Adrenal gland (tissue), 12 donors: Measurements from ENCODE around the gene RAPGEF3. TPM values are rescaled to one million over a fixed set of nuclear protein-coding genes. Genes with fewer than 3 reads are reported as not detected.

ENCODE experiments used
- DNase-seq, 7 donors: peaks; one replicate each; pipeline ENCODE4 v3.0.0-alpha.2; 2019 to 2020
- H3K27ac ChIP-seq, 5 donors: fragments of 200-600 bp; sonication (generic) in 4 of 5; 1 replicate in 3 of 5; 2 replicates in 2 of 5; pipeline versions ENCODE4 v1.5.1 to v1.8.0; 2016 to 2020; ENCODE audit warnings: mild to moderate bottlenecking in 1 of 5
- H3K27me3 ChIP-seq: fragments of 200-600 bp; 2 replicates; pipeline ENCODE4 v1.8.0; 2021
- H3K36me3 ChIP-seq, 2 donors: fragments of 200-600 bp; replicated peaks in 1 of 2; 1 replicate in 1 of 2; 2 replicates in 1 of 2; pipeline versions ENCODE4 v1.5.1 to v1.8.0; 2018 to 2022
- H3K4me1 ChIP-seq, 2 donors: fragments of 200-600 bp; replicated peaks in 1 of 2; 1 replicate in 1 of 2; 2 replicates in 1 of 2; pipeline versions ENCODE4 v1.5.1 to v1.8.0; 2018 to 2021
- H3K4me3 ChIP-seq, 4 donors: fragments of 200-600 bp; sonication (generic) in 3 of 4; one replicate each; pipeline ENCODE4 v1.5.1; 2016 to 2018
- H3K9me3 ChIP-seq, 3 donors: fragments of 200-600 bp; sonication (generic) in 1 of 3; replicated peaks in 1 of 3; 1 replicate in 2 of 3; 2 replicates in 1 of 3; pipeline versions ENCODE4 v1.5.1 to v1.8.0; 2016 to 2021
- POLR2A ChIP-seq, 2 donors: fragments of 450-650 bp; IDR thresholded peaks; one replicate each; pipeline ENCODE4 v1.6.1; 2017; ENCODE audit warnings: antibody characterized with exemption in 2 of 2, mild to moderate bottlenecking in 2 of 2, moderate library complexity in 1 of 2
- WGBS, 4 donors: extraction: QIAGEN DNeasy Blood & Tissue Kit in 2 of 4; methylation state at CpG; one replicate each; pipeline versions ENCODE4 v1.1.5 to v1.1.7; 2013 to 2017; 5-methylcytosine and 5-hydroxymethylcytosine counted together
- intact Hi-C, 2 donors: fragments of 100-400 bp; cut with DNase I; formaldehyde crosslinking; loops; one replicate each; pipeline versions ENCODE4 v1.14.1 to v1.15.0; 2022 to 2023
- polyA plus RNA-seq, 3 donors: library from polyadenylated mRNA; stranded (reverse); fragments of 200-250 nt in 2 of 3; fragments of 350-450 nt in 1 of 3; fragmentation: Illumina TruSeq in 1 of 3; extraction: RNeasy Lipid Tissue Mini Kit (QIAGEN cat#74804) in 1 of 3; gene quantifications; one replicate each; pipeline ENCODE4 v1.2.3, GENCODE V29; 2013 to 2014
- total RNA-seq, 9 donors: library from RNA; depleted of rRNA in 4 of 9; stranded (reverse); fragments of >200 nt in 4 of 9; fragments of 120-200 nt in 1 of 9; fragmentation: NEBNext Ultra II Directional in 1 of 9; extraction: Animal tissue kit (Norgen Biotek cat#: 25700) in 1 of 9; gene quantifications; one replicate each; pipeline versions ENCODE4 v1.1.0 to v1.2.4, GENCODE V29; 2013 to 2023
- TF ChIP-seq, protein P1 (sequence below), 6 experiments: fragments of 450-650 bp in 4 of 6; fragments of 200-600 bp in 2 of 6; sonication (generic) in 1 of 6; IDR thresholded peaks; 1 replicate in 5 of 6; 2 replicates in 1 of 6; pipeline versions ENCODE4 v1.5.1 to v1.8.0; 2016 to 2021; ENCODE audit warnings: antibody characterized with exemption in 6 of 6, mild to moderate bottlenecking in 2 of 6, moderate library complexity in 1 of 6
- donor health status: healthy with polysubstance abuse.
- donor health status: Bipolar disorder and iron deficiency.
- donor health status: DM: yes; HTN: yes; CAD: no.
- donor health status: DM: no; HTN: no; CAD: no.
- donor health status: DM: no; HTN: no; CAD: no.
- donor health status: DM: yes; HTN: yes; CAD: no.

Gene RAPGEF3
- total and polyA plus RNA-seq, 12 donors: 1.4 to 69.4 (median 9.3) TPM

DNA sequence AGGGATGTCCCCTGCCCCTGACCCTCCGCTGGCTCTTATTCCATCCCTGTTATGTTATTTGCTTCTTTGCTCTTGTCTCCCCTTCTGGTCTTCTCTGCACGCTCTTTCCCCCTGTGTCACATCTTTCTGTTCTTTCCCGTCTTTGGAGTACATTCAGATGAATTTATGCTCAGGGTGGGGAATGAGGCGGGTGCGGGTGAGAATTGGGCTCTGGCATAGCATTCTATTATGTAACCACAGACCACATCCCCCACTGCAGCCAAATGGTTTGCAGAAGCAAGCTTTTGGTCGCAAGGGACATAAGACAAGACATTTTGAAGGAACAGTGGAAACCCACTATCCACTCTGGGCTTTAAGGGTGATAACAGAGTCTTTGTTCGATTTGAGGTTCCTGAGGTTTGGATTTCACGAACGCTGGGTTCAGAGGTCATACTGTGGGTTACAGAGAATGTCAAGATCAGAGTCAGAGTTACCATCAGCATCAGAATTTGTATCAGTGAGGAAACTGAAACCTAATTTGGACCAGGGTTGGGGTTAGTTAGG, 37.2 kb downstream of the RAPGEF3 start:
- WGBS, 4 donors: 83 to 89% (median 86%) methylated on average over 9 of the region's 9 CpGs
- H3K4me1 ChIP-seq: peaks cover 13 to 19% of the 10 kb centered on the region in 2 donors
- TF ChIP-seq, protein P1, sequence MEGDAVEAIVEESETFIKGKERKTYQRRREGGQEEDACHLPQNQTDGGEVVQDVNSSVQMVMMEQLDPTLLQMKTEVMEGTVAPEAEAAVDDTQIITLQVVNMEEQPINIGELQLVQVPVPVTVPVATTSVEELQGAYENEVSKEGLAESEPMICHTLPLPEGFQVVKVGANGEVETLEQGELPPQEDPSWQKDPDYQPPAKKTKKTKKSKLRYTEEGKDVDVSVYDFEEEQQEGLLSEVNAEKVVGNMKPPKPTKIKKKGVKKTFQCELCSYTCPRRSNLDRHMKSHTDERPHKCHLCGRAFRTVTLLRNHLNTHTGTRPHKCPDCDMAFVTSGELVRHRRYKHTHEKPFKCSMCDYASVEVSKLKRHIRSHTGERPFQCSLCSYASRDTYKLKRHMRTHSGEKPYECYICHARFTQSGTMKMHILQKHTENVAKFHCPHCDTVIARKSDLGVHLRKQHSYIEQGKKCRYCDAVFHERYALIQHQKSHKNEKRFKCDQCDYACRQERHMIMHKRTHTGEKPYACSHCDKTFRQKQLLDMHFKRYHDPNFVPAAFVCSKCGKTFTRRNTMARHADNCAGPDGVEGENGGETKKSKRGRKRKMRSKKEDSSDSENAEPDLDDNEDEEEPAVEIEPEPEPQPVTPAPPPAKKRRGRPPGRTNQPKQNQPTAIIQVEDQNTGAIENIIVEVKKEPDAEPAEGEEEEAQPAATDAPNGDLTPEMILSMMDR (IDR thresholded peaks at IDR 0.05): no peak
- TF ChIP-seq POLR2A (IDR thresholded peaks at IDR 0.05): no peak
- intact Hi-C loops: loop anchor here in 1 of 2 donors (5.0 kb wide), 1 partner anchor 46 kb away; no protein-coding TSS in a partner anchor
- no peaks in the 10 kb centered on the region for H3K27me3 ChIP-seq
- H3K4me3 ChIP-seq: no peak overlapping the region
- H3K36me3 ChIP-seq: no peaks in the 10 kb centered on the region
- H3K9me3 ChIP-seq: no peaks in the 10 kb centered on the region
- peak in 1 of 7 donors; percentile 13 for DNase-seq
- no peak overlapping the region for H3K27ac ChIP-seq

DNA sequence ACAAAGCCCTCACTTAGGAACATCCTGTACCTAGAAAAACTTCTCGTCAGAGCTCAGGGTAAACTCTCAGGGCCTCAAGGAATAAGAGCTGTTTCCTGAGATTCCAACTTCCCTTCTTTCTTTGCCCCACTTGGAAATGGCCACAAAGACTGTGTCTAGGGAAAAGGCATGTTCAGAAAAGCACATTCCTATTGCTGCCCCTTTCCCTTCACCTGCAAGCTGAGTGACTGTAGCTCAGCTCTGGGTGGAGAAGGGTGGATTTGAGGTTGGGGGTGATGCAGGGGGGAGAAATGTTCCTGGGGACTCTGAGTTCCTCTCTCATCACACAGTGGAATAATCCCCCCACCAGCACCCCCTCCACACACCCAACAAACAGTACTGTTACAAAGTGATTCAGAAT, 40.1 kb downstream of the RAPGEF3 start:
- Histone ChIP-seq H3K9me3 (no peaks in the 10 kb centered on the region), H3K4me3 (no peak overlapping the region), H3K4me1 (peaks cover 24 to 37% of the 10 kb centered on the region in 2 donors), H3K27me3 (no peaks in the 10 kb centered on the region), H3K27ac (peak overlapping the region in 2 of 5 donors; percentile 66 to 82), H3K36me3 (no peaks in the 10 kb centered on the region)
- 55 to 70% (median 65%) methylated on average over 1 of the region's 1 CpG for WGBS, 4 donors
- intact Hi-C loops: loop anchor here (5.0 to 10.0 kb wide), 2 partner anchors 119 to 226 kb away; no protein-coding TSS in a partner anchor
- TF ChIP-seq POLR2A (IDR thresholded peaks at IDR 0.05): no peak
- TF ChIP-seq, protein P1 (IDR thresholded peaks at IDR 0.05): no peak
- peak in 1 of 7 donors; percentile 21 for DNase-seq

DNA sequence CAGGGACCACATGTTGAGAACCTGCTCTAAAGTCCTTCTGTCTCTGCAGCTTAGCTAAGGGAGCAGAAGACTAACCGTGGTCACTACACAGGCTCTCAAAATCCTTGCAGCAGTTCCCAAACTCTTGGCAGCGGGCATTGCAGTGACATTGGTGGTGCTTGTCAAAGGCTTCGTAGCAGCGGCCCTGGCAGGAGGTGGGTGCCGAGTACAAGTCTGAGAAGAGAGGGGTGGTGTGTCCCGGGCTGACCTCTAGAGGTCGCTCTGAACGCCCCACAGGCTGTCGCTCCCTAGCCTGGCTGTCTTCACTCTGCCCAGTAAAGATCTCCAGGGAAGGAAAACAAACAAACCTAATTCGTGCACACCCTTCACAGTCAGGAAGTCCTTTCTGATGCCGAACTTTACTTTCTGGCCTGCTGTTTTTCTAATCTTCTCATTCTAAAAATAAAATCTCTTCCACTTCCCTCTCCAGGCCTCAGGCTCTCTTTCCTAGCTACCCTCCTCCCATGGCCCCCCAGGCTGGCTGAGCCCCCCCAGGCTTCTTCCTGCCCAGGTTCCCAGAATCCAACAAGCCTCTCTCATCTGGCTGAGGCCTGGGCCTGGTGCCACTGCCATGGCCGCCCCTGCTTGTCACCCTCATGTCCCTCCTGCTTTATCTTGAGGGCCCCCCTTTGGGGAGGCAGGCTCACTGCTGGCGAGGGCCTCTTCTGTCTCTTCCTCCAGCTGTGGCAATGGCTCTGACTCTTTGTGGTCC, 41.1 kb downstream of the RAPGEF3 start:
- peak; percentile 77 to 94 (median 87) for DNase-seq
- Histone ChIP-seq H3K4me3 (no peak overlapping the region), H3K4me1 (peaks cover 24 to 37% of the 10 kb centered on the region in 2 donors), H3K9me3 (no peaks in the 10 kb centered on the region), H3K27ac (peak overlapping the region in 4 of 5 donors; percentile 45 to 82 (median 71)), H3K36me3 (no peaks in the 10 kb centered on the region), H3K27me3 (no peaks in the 10 kb centered on the region)
- TF ChIP-seq, protein P1 (IDR thresholded peaks at IDR 0.05): peak; percentile 50 to 74 (median 62)
- no peak for TF ChIP-seq POLR2A (IDR thresholded peaks at IDR 0.05)
- intact Hi-C loops: loop anchor here (5.0 to 10.0 kb wide), 2 partner anchors 120 to 227 kb away; no protein-coding TSS in a partner anchor
- 16 to 19% (median 17%) methylated on average over 10 to 13 of the region's 13 CpGs for WGBS, 4 donors

DNA sequence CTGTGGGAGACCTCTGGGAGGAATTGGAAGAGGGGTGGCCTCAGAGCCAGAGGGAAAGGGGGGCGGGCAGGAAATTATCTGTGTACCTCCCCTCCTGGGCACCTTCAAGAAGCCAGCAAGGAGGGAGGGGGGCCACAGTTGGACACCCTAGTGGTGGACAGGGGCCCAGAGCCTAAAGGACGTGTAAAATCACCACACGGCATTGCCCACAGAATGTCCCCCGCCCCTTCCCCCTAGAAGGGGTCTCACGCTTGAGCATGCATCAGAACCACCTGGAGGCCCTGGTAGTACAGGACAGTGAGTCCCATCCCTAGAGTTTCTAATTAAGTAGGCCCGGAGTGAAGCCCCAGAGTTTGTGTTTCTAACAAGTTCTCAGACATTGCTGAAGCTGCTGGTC, 41.6 kb downstream of the RAPGEF3 start:
- Histone ChIP-seq H3K9me3 (no peaks in the 10 kb centered on the region), H3K4me1 (peaks cover 24 to 37% of the 10 kb centered on the region in 2 donors), H3K27ac (peak overlapping the region in 2 of 5 donors; percentile 77 to 82), H3K27me3 (no peaks in the 10 kb centered on the region), H3K36me3 (no peaks in the 10 kb centered on the region), H3K4me3 (no peak overlapping the region)
- no peak for TF ChIP-seq POLR2A (IDR thresholded peaks at IDR 0.05)
- TF ChIP-seq, protein P1 (IDR thresholded peaks at IDR 0.05): no peak
- 82 to 100% (median 83%) methylated on average over 1 to 6 of the region's 6 CpGs for WGBS, 4 donors
- DNase-seq: peak in 1 of 7 donors; percentile 52
- intact Hi-C loops: loop anchor here (5.0 to 10.0 kb wide), 2 partner anchors 120 to 228 kb away; no protein-coding TSS in a partner anchor
